Fibroblast of lung (primary cell): Measurements from ENCODE around the gene LDHD. TPM values are rescaled to one million over a fixed set of nuclear protein-coding genes. Genes with fewer than 3 reads are reported as not detected.

ENCODE experiments used
- DNase-seq, 2 donors: peaks; one replicate each; pipeline versions ENCODE4 v3.0.0 to v3.0.0-alpha.2; 2010; ENCODE audit warnings: low read depth in 2 of 2
- H2AFZ ChIP-seq: 2 replicates; pipeline ENCODE4 v1.5.1; 2012; ENCODE audit warnings: low read length, control low read depth, inconsistent platforms
- H3K27ac ChIP-seq: 2 replicates; pipeline ENCODE4 v1.5.1; 2011; ENCODE audit warnings: low read length, control low read depth; ENCODE audit not compliant: insufficient read depth
- H3K27me3 ChIP-seq: 2 replicates; pipeline ENCODE4 v1.5.1; 2011; ENCODE audit warnings: mild to moderate bottlenecking, low read length; ENCODE audit not compliant: control insufficient read depth, insufficient read depth
- H3K36me3 ChIP-seq: 2 replicates; pipeline ENCODE4 v1.5.1; 2011; ENCODE audit warnings: low read length; ENCODE audit not compliant: control insufficient read depth, insufficient read depth
- H3K4me1 ChIP-seq: 2 replicates; pipeline ENCODE4 v1.5.1; 2011; ENCODE audit warnings: low read length; ENCODE audit not compliant: control insufficient read depth, insufficient read depth; ENCODE audit errors: extremely low read depth
- H3K4me2 ChIP-seq: 2 replicates; pipeline ENCODE4 v1.5.1; 2011; ENCODE audit warnings: low read length, control low read depth; ENCODE audit not compliant: insufficient read depth; ENCODE audit errors: extremely low read depth
- H3K4me3 ChIP-seq, 4 experiments: fragments of 200-600 bp in 1 of 4; sonication (generic) in 1 of 4; replicated peaks in 1 of 4; 2 replicates each; pipeline ENCODE4 v1.5.1; 2011 to 2016; ENCODE audit warnings: low read length in 4 of 4, low read depth in 3 of 4, mild to moderate bottlenecking in 3 of 4, control low read depth in 2 of 4, inconsistent platforms in 1 of 4, mixed read lengths in 1 of 4; ENCODE audit not compliant: insufficient read depth in 1 of 4; ENCODE audit errors: control extremely low read depth in 1 of 4
- H3K79me2 ChIP-seq: 2 replicates; pipeline ENCODE4 v1.5.1; 2012; ENCODE audit warnings: mild to moderate bottlenecking, low read length, inconsistent platforms; ENCODE audit not compliant: control insufficient read depth, insufficient read depth
- H3K9ac ChIP-seq: 2 replicates; pipeline ENCODE4 v1.5.1; 2011; ENCODE audit warnings: mild to moderate bottlenecking, low read length, control low read depth; ENCODE audit not compliant: insufficient read depth
- H3K9me3 ChIP-seq: 2 replicates; pipeline ENCODE4 v1.5.1; 2012; ENCODE audit warnings: low read depth, low read length; ENCODE audit not compliant: control insufficient read depth, insufficient read depth
- H4K20me1 ChIP-seq: 2 replicates; pipeline ENCODE4 v1.5.1; 2011; ENCODE audit warnings: low read length; ENCODE audit not compliant: control insufficient read depth, insufficient read depth; ENCODE audit errors: extremely low read depth
- EZH2 ChIP-seq: IDR thresholded peaks from 2 replicates; pipeline ENCODE4 v1.5.1; 2012; ENCODE audit warnings: low read length, control low read depth, mild to moderate bottlenecking; ENCODE audit errors: missing control alignments
- polyA plus RNA-seq, 2 donors: library from polyadenylated mRNA; depleted of rRNA in 1 of 2; stranded (reverse) in 1 of 2; unstranded in 1 of 2; fragments of >200 nt; gene quantifications; 2 replicates each; pipeline ENCODE4 v1.2.1, GENCODE V29; 2011 to 2012; ENCODE audit warnings: missing spikeins in 1 of 2
- total RNA-seq: library from RNA; depleted of rRNA; stranded (reverse); fragments of >200 nt; gene quantifications from 2 replicates; pipeline ENCODE4 v1.2.1, GENCODE V29; 2014
- TF ChIP-seq, protein P1 (sequence below), 2 donors: IDR thresholded peaks in 1 of 2; conservative IDR thresholded peaks in 1 of 2; 1 replicate in 1 of 2; 2 replicates in 1 of 2; pipeline ENCODE4 v1.5.1; 2011 to 2012; ENCODE audit warnings: low read length in 2 of 2, control low read depth in 1 of 2, inconsistent platforms in 1 of 2, low read depth in 1 of 2, mild to moderate bottlenecking in 1 of 2

LDHD gene
- total and polyA plus RNA-seq, 2 donors (not counting 1 experiment from before 2014, with no cell fraction given): 0.52 to 4.5 TPM

DNA sequence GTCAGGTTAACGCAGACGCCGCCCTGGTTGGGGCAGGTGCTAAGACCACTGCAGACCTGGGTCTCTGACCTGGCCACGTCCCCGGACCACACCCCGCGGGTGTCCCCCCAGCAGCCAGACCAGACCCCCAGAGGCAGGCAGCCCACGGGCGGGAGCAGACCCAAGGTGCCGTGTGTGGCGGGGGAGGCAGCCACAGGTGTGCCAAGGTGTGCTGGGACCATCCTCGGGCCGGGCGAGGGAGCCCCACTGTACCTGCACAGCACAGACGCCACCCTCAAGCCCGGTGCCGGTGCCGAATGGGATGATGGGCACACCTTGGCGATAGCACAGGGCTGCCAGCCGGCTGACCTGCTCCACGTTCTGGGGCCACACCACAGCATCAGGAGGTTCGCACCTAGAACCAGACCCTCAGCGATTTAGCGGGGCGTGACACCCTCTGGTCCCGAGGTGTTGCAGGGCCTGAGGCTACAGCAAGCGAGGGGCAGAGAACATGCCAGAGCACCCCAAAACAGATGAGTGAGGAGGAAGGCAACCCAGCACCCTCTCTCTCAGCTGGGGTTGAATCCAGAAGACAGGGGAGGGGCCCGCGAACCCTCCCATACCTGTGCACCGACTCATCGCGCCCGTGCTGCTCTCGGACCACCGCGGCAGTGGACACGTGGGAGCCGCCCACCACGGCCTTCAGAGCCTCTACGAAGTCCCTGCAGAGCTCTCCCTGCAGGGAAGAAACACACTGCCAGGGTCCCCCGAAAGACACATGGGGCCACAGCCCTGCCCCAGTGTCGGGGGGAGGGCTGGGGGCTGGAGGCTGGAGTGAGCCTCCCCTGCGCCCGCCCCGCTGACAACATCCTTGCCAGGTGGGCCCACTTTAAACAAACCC, 1.4 kb downstream of the LDHD start:
- Histone ChIP-seq H3K4me2 (no peak overlapping the region), H3K79me2 (no peaks in the 10 kb centered on the region), H3K27ac (no peak overlapping the region), H3K4me3 (no peak overlapping the region), H4K20me1 (no peaks in the 10 kb centered on the region), H3K4me1 (peaks cover 14% of the 10 kb centered on the region), H3K36me3 (no peaks in the 10 kb centered on the region), H2AFZ (no peak overlapping the region), H3K27me3 (no peaks in the 10 kb centered on the region), H3K9me3 (no peaks in the 10 kb centered on the region), H3K9ac (no peak overlapping the region)
- DNase-seq: no peak
- TF ChIP-seq EZH2: no peak
- TF ChIP-seq, protein P1, sequence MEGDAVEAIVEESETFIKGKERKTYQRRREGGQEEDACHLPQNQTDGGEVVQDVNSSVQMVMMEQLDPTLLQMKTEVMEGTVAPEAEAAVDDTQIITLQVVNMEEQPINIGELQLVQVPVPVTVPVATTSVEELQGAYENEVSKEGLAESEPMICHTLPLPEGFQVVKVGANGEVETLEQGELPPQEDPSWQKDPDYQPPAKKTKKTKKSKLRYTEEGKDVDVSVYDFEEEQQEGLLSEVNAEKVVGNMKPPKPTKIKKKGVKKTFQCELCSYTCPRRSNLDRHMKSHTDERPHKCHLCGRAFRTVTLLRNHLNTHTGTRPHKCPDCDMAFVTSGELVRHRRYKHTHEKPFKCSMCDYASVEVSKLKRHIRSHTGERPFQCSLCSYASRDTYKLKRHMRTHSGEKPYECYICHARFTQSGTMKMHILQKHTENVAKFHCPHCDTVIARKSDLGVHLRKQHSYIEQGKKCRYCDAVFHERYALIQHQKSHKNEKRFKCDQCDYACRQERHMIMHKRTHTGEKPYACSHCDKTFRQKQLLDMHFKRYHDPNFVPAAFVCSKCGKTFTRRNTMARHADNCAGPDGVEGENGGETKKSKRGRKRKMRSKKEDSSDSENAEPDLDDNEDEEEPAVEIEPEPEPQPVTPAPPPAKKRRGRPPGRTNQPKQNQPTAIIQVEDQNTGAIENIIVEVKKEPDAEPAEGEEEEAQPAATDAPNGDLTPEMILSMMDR (conservative IDR thresholded peaks at IDR 0.05 in 1 of 2, IDR thresholded peaks at IDR 0.05 in 1 of 2; ENCODE audit: low read depth in 1 of 2, low read length in 2 of 2): no peak

DNA sequence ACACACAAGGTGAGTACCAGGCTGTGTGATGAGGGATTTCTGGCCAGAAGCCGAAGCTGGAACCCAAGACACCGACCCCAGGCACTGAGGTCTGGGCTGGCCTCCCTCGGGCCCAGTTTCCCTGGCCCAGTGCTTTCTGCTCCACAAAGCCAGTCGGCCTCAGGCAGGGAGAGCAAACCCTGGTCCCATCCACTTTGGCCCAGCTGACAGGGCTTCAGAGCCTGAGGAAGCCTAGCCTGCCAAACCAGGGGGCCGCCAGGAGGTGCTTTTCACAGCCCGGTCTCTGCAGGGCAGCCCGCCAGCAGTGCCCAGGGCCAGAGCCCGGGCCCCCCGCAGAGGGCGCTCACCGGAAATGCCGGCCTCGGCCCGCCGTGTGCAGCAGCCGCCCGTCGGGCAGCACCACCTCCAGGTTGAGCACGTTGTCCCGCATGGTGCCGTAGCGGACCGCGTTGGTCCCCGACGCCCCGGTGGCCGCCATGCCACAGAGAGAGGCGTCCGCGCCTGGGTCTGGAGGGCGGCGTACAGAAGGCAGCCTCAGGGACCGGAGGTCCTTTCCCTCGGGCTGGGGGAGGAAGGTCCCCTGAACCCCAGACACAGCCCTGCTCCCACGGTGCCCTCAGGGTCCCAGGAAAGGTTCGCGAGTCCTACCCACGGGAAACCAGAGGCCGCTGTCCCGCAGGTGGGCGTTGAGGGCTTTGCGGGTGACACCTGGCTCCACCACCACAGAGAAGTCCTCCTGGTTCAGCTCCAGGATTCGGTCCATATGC, 2.2 kb downstream of the LDHD start:
- no peak overlapping the region for H3K4me3 ChIP-seq
- no peak for DNase-seq
- H3K9me3 ChIP-seq: no peaks in the 10 kb centered on the region
- H2AFZ ChIP-seq: no peak overlapping the region
- peaks cover 22% of the 10 kb centered on the region for H3K4me1 ChIP-seq
- no peaks in the 10 kb centered on the region for H3K36me3 ChIP-seq
- no peak overlapping the region for H3K9ac ChIP-seq
- H3K4me2 ChIP-seq: no peak overlapping the region
- no peaks in the 10 kb centered on the region for H3K79me2 ChIP-seq
- no peak overlapping the region for H3K27ac ChIP-seq
- H4K20me1 ChIP-seq: no peaks in the 10 kb centered on the region
- no peak for TF ChIP-seq EZH2
- TF ChIP-seq, protein P1 (conservative IDR thresholded peaks at IDR 0.05 in 1 of 2, IDR thresholded peaks at IDR 0.05 in 1 of 2; ENCODE audit: low read depth in 1 of 2, low read length in 2 of 2): no peak
- H3K27me3 ChIP-seq: no peaks in the 10 kb centered on the region

DNA sequence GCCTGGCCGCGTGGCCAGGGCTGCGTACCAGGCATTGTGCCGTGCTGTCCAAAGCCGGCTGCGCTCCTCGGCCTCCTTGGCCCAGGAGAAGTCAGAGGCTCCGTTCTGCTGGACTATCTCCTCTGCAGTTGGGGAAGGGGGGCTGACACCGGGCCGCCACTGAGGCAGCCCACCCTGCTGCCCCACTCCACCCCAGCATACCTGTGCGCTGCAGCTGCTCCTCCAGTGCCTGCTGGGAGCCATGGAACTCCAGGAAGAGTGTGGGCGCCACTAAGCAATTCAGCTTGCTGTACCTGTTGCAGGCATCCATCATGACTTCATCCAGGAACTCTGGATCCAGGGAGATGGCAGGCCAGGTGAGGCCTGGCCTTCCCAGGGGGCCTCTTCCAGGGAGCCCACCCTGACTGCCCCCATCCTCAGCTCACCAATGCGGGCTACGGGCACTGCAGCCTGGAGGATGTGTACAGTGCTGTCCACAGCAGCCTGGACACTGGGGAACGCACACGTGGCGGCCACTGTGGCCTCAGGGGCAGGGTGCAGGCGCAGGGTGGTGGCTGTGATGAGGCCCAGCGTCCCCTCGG, 2.9 kb downstream of the LDHD start:
- Histone ChIP-seq H2AFZ (no peak overlapping the region), H3K9ac (no peak overlapping the region), H4K20me1 (no peaks in the 10 kb centered on the region), H3K4me3 (no peak overlapping the region), H3K27me3 (no peaks in the 10 kb centered on the region), H3K79me2 (no peaks in the 10 kb centered on the region), H3K27ac (no peak overlapping the region), H3K9me3 (no peaks in the 10 kb centered on the region), H3K4me2 (no peak overlapping the region), H3K36me3 (no peaks in the 10 kb centered on the region), H3K4me1 (peaks cover 27% of the 10 kb centered on the region)
- no peak for DNase-seq
- TF ChIP-seq, protein P1 (conservative IDR thresholded peaks at IDR 0.05 in 1 of 2, IDR thresholded peaks at IDR 0.05 in 1 of 2; ENCODE audit: low read depth in 1 of 2, low read length in 2 of 2): no peak
- TF ChIP-seq EZH2: no peak
